ENCODE data around the gene C1QTNF6.
A peak's percentile ranks its signal among the peaks of the same experiment; 100 is the strongest.
"Not testable (repeated sequence)": the region's sequence is repeated elsewhere in the genome, so short reads cannot be mapped to it uniquely, and the experiment has no call there.

C1QTNF6 gene

DNA sequence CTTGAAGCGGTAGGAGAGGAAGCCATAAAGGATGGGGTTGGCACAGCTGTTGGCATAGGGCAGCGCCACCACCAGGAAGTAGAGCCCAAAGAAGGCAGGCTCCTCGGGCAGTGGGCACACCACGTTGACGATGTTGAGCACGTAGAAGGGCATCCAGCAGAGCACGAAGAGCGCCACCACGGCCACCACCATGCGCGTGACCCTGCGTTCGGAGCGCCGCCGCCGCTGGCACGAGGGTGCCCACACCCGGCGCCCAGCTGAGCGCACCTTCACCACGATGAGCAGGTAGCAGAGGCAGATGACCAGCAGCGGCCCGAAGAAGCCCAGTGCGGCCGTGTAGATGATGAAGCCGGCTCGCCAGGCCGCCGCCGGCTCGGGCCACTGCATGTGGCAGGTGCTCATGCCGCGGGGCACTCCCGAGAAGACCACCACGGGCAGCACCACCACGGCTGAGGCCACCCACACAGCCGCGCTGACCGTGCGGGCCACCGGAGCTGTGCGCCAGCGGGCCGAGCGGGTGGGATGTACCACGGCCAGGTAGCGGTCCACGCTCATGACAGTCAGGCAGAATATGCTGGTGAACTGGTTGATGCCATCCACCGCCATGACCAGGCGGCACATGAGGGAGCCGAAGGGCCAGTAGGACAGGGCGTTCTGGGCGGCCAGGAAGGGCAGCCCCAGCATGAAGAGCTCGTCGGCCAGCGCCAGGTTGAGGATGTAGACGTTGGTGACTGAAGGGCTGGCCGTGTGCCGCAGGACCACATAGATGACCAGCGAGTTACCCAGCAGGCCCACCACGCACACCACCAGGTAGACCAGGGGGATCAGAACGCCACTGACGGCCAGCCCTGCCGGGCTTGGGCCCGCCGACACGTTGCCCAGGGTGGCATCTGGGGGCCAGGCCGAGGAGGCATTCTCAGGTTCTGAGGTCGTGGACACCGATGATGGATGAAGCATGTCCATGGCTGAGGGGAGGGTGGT lies 19.1 kb upstream of the C1QTNF6 start:
- no peak for DNase-seq

DNA sequence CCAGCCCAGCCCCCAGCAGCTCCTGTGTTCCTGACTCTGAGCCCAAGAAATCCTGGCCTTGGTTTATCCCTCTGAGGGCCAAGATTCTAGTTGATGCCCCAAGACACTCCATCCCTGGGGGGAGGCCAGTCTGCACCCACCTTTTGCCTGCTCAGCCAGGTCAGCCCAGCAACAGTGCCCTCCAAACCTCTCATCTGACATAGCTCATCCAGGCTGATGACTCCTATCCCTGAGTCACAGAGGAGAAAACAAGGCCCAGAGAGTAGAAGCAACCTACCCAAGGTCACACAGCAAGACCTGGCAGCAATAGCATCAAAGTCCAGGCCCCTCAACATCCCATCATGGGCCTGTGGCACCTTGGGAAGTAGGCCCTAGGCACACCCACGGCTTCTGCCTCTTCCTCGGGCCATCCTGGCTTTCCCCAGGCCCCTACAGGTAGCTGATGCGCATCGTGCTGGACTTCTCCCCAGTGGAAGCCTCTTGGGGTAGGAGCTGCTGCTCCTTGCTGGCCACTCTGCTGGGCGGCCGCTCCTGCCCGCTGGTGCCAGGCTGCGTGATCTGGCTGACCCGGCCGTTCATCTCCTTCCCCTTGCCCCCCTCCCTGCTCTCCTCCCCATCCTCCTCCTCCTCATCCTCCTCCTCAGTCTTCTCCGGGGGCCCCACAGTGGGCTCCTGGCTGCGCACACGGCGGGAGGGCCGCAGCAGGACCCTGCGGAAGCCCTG lies 18.2 kb upstream of the C1QTNF6 start:
- no peak for DNase-seq

DNA sequence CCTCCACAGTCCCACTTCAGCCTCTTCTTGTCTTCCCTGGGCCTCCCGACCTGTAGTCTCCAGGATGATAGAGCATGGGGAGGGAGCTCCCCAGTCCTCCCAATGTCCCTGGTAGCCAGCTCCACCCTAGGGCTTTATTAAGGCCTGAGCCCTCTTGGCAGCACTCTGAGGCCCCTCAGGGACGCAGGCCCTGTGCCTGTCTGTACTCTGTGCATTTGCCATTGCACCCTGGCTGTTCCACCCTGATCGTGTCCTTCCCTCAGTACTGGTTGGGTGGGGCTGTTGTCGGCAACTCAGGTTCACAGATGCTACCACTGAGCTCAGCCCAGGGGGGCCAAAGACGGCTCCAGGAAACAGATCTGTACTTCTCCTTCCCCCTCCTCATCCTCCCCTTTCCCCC lies 17.0 kb upstream of the C1QTNF6 start:
- no peak for DNase-seq

DNA sequence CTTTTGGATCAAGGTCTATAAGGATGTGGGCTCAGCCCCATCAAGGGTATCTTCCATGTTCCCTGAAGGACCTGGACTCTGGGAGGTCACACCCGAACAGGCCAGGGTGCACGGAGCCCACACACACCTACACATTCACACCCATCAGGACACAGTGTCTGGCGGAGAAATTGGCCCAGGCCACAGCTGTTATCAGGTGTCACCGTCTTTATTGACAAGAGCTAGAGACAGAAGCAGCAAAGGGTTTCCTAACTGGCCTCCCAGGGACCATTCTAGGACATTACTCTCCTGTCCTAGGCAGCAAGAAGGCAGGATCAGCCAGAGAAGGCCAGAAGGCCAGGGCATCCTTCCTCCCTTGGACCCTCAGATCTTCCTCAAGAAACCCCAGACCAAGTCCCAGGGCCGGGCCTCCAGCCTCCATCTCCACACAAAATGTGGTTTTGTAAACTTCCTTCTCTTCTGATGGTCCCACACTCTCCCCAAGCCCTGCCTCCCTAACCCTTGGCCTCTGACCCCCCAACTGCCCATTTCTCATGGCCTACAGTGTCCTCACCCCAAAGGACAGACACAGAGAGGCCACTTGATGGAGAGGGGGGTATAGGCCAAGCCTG lies 16.1 kb upstream of the C1QTNF6 start:
- no peak for DNase-seq

DNA sequence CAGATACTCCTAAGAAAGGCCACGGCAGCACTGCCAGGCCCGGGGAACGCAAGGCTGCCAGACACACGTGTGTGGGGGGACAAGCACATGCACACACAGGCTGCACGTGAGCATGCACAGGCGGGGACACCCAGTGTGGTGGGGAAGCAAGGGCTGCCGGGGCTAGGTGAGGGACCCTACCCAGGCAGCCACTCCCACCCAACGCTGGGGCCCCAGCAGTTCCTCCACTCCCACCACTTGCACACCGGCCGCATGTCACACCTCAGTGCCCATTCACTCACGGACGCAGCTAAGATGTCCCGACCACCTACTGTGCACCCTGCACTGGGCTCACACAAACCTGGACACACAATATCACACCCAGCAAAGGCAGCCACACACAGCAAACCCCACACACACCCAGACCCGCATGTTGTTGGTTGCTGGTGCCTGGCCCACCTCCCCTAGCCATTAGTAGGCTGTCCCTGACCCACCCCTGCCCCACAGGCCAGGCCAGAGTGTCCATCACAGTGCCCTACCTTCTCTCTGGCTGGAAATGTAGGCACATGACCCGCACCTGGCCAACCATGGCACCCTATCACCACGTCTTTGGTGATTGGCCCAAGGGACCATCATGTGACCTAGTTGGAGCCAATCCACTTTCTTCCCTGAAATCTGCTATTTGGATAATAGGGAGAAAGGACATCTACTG lies 15.5 kb upstream of the C1QTNF6 start:
- DNase-seq: no peak

DNA sequence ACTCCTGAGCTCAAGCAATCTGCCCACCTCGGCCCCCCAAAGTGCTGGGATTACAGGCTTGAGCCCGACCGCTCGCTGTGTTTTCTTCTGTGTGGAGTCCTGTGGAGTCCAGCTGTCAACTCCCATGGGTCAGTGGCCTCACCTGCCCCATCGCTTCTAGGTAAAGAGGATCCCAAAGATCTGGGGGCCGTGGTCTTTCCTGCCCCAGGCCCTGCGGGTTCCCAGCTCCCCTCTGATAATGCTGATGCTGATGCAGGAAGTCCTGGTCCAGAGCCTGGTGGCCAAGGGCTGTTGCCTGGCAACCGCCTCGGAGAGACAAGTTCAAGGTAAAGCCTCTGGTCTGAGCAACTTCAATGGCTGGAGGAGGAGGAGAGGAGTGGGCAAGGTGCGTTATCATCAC lies 14.7 kb upstream of the C1QTNF6 start:
- no peak for DNase-seq

DNA sequence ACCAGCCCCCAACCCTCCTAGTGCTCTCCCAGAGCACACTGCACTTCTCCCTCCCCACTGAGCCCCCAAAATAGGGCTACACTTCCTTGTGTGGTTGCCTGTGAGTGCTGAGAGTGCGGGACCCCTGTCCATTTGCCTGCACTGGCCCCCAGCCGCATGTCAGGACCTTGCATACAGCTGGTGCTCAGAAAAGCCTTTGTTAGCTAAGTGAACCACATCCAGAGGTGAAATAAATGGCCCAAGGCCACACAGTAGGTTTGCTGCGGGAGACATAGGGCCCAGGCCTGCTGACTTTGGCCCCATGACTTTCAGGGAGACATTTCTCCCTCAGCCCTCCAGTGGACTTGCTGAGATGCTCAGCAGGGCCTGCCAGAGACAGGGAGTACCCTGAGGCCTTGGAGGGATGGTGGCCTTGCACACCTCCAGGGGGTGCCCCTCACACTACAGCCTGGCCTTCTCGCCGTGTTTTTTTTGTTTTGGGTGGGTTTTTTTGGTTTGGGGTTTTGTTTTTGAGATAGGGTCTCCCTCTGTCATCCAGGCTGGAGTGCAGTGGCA lies 14.0 kb upstream of the C1QTNF6 start:
- DNase-seq: no peak

DNA sequence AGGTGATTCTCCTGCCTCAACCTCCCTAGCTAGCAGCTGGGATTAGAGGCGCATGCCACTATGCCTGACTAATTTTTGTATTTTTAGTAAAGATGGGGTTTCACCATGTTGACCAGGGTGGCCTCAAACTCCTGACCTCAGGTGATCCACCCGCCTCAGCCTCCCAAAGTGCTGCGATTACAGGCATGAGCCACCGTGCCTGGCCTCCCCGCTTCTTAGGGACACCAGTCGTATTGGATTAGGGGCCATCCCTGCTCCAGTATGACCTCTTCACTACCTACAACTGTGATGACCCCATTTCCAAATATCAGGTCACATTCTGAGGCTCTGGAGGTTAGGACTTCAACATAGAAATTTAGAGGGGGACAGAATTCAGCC lies 13.4 kb upstream of the C1QTNF6 start:
- DNase-seq: not testable (repeated sequence)

DNA sequence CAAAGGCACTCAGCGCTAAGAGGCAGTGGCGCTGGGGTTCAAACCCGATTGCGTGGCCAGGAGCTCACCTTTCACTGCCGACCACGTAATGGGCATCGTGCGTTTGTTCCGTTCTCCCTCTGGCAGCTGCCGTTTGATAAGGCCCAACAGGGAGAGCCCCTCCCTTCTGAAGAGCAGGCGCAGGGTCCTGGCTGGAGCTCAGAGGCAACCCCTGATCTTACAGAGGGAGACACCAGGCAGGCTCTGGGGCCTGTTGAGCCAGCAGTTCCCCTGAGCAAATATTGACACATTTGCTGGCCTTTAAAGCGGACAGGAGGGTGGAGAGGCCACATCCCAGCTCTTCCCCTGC lies 11.7 kb upstream of the C1QTNF6 start:
- no peak for DNase-seq

DNA sequence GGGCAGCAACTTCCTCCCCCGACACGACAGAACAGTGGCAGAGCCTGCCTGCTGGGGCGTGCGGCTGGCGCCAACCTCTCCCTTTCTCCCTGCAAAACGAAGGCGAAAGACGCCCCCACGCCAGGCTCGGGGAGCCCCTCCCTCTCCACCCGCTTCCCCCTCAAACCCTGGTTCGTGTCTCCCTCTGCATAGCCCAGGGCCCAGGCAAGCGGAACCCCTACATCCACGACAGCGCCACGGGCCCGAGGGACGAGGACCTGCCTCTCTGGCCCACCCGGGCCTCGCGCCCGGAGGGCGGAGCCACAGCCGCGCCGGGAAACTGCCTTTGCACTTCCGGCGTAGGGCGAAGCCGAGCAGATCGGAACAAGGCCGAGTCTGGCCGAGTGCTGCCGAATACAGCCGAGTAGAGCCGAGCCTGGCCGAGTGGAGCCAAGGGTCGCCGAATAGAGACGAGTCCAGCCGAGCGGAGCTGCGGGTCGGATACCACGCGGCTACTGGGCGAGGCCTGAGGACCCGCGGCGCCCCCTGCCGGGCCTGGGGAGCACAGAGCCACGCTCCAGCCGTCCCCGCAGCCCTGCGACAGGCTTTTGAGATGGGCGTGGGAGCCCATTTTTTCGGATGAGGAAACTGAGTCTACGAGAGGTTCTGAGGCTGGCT lies 11.2 kb upstream of the C1QTNF6 start:
- peak; percentile 89 for DNase-seq

DNA sequence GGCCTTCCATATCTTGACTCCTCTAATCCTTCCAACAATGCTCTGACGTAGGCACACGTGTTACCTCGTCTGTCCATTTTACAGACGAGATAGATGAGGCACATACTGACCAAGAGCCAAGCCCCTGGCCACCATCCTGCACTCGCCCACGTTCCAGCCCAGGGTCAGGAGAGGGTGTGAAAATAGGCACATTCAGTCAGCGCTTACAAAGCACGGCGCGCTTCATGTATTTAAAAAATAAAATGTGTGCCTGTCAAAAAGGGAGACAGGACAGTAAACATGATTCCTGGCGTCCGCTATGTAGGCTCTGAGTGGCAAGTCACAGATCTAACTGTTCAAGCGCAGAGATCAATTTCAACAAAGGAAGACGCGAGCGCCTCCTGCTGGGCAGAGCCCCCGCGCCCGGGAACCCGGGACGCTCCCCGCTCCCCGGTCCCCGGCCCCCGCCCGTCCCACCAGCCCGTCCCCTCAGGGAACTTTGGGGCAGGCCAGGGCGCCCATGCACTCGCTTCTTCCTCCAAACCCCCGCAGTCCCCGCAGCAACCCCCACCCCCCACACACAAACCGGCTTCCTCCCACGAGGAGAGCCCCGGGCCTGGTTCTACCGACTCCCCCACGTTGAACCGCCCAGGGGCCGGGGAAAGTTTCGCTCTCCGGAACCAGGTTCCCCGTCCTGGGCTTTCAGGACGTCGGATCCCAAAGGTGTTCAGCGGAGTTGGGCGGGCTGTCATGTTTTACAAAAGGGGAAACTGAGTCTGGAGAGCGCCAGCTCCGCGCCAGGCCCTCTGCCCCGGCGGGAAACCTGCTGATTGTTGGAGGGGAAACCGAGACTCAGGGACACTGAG lies 10.4 kb upstream of the C1QTNF6 start:
- DNase-seq: peak; percentile 53

DNA sequence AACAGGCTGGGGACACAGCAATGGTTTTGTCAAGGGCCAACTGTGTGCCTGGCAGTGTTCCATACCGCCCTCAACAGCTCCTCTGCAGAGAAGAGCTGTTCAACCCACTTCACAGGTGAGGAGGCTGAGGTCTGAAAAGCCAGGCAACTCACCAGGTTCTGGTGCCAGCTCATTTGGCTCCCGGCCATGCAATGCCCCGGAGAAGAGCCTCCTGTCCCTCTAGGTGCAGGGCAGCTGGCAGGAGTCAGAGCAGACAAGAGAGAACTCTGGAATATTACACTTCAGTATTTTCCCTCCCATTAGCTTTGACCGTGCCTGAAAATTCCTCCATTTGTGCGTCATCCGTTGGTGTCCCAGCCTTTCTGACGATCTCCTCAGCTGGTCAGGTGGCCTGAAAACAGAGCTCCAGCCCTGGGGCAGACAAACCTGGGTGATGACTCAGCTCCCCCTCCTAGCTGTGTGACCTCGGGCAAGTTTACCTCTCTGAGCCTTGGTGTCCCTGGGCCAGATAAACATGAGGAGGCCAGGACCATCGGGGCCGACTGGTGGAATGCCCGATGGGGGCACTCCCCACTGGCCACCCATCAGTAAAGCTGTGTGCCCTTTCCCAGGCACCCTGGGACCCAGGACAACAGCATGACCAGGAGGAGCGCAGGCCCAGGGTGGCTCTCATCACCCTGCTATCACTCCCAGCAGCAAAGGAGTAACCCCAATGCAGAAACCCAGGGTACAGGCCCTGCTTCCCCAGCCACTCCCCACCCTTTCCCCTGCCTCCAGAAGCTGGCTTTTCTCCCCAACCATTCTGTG lies 9.6 kb upstream of the C1QTNF6 start:
- DNase-seq: peak; percentile 86

DNA sequence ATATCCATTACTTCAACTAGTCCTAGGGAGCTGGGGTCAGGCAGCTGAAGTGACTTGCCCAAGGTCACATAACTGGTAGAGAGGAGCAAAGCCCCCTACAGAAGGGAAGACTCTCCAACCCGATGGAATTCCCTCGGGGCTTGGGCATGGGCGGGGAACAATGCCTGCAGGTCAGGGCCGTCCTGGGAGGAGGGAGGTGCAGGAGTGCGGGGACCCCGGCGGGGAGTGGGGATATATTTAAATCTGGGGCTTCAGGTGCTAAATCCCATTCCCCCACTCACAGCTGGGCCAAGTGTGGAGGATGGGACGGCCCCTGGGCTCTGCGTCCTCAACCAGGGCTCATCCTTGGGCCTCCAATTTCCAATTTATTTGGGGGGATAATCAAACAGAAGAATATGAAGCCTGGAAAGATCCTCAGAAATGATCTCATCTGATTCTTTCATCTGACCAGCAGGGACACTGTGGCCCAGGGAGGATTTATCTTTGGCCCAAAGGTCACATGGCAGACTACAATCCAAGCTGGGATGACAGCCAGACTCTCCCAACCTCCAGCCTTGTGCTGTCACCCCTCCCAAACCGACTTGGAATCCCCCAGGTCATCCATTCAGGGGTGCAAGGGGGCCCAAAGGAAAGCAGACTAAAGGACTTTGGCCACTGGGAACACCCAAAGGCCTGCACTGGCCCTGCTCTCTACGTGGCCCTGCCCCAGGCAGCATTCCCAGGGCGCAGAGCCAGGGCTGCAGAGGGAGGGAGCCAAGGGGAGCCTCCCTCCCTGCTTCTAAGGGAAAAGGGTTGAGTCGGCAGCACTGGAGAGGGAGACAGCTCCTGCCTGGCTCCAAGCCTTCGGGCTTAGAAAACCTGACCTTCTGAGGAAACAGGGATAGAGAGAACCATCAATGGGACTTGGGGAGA lies 8.7 kb upstream of the C1QTNF6 start:
- peak; percentile 55 for DNase-seq

DNA sequence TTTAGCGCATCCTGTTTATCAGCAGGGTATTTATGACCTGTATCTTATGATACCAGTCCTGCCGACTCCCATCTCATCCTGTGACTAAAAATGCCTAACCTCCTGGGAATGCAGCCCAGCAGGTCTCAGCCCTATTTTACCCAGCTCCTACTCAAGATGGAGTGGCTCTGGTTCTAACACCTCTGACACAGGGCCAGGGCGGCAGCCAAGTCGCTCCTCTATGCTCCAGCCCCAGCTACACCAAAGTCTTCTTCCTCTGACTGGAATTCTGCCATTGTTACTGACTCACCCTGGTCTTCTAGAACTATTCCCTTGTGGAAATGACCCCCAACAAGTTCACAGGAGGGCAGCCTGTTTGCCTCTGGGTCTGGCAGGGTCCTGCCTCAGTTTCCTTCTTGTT lies 7.9 kb upstream of the C1QTNF6 start:
- DNase-seq: no peak

DNA sequence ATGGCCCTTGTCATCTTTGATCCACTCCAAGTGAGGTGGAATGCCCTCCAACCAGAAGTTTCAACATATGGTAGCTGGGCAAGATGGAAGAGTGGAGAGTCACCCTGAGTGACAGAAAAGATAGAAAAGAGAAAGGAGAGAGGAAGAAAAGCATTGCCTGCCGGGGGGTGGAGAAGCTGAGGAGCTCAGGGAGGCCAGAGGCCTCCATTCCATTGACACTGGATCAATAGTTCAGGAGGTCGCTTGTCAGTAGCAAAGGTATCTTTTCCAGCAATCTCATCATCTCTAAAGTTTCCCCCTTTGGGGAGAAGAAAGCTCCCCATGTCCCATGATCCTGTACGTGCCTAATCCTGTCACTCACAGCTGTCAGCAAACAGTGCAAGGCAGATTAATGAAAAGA lies 6.7 kb upstream of the C1QTNF6 start:
- DNase-seq: no peak

DNA sequence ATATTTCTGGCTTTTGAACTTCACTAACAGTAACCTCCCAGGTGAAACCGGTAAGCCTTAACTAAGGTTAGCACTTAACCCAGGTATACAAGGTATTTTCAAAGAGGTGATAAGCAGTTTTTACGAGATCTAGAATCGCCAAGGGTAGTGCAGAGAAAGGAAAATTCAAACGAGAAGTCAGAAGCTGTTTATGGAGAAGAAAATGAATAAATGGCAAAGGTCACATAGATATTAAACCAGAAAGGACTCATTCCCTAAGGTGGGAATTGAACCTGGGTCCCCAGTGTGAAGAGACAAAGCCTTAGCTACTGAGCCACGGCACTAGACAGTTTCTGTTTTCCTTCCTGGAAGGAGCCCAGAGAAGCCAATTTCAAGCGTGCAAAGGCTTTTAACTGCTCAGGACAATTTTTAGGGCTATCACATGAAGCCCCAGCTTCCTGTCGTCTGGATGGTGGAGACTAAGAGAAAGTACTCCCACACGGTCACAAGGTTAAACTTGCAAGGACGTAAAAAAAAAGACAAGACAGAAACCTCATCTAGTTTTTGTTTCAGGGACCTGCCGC lies 5.7 kb upstream of the C1QTNF6 start:
- peak; percentile 68 for DNase-seq

DNA sequence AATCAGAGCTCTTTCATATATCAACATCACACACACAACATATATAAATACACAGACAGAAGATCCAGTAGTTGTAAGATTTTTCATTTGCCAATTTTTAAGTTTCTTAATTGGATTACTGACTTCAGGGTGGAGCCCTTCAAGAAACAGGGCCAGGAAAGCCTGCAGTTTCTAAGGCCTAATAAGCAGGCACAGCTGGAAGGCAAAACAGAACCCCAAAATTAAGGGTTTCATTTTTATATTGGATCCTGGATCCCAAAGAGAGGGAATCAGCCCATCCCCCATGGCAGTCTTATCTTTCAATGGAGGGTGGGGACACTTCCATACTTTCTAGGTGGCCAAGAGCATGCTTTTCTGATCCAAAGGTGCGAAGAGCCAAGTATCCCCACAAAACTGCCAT lies 4.7 kb upstream of the C1QTNF6 start:
- no peak for DNase-seq

DNA sequence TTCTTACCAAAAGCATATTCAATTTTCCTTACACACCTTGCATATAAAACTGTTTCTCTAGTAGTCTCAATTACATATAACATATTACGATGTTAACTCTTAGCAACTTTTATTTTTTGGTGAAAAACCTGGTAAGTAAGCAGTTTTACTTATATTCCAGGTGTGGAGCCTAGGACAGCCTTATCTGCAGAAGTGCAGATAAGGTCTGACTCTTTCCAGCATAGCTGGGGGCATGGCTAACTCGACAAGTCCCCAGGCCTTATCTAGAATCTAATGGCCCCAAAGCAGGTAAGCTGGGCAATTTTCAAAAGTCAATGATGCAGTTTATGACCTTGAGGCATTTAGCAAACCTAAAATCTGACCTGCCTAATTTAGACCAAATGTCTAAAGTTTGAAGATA lies 4.2 kb upstream of the C1QTNF6 start:
- no peak for DNase-seq

DNA sequence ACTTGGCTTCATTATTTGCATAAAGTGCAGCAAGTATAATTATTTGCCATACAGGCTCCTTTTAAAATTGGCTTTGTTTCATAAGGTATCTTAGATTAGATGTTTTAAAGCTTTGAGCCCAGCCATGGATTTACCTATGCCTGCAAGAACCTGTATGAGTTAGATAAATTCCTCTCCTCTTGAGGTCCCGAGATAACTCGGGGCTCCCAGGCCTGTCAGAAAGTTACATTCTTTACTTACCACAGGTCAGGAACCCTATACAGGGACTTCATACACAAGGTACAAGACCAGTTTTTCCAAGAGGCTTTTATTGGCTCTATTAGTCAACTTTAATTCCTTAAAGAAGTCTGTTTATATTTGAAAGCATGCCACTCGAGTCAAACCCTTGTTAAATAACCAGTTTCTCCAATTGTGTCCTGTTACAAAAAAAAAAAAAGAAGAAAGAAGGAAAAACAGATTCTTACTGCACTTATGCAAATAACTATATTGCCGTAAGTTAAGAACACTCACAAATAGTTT lies 2.3 kb upstream of the C1QTNF6 start:
- DNase-seq: no peak
